ENCODE results near the gene ATP8A1.

ATP8A1 gene

GRCh38 chr4:42410446-42410845 is 246.5 kb downstream of the ATP8A1 start:
- no peak overlapping the region for H3K4me3 ChIP-seq (ENCODE audit: low read length)
- DNase-seq (ENCODE audit: low read depth) = no peak

GRCh38 chr4:42404001-42404400 is 252.9 kb downstream of the ATP8A1 start:
- no peak for DNase-seq (ENCODE audit: low read depth)
- no peak for TF ChIP-seq CTCF (conservative IDR thresholded peaks at IDR 0.05; ENCODE audit: low read length)
- H3K4me3 ChIP-seq (ENCODE audit: low read length) = no peak overlapping the region

More at GRCh38 chr4:42410446-42410845, 246.5 kb downstream of the ATP8A1 start:
- TF ChIP-seq CTCF (conservative IDR thresholded peaks at IDR 0.05; ENCODE audit: low read length) = no peak

GRCh38 chr4:42401171-42401570 is 255.7 kb downstream of the ATP8A1 start:
- DNase-seq (ENCODE audit: low read depth) = no peak
- no peak overlapping the region for H3K4me3 ChIP-seq (ENCODE audit: low read length)
- no peak for TF ChIP-seq CTCF (conservative IDR thresholded peaks at IDR 0.05; ENCODE audit: low read length)

GRCh38 chr4:42399393-42399792 is 257.5 kb downstream of the ATP8A1 start:
- no peak for DNase-seq (ENCODE audit: low read depth)
- no peak overlapping the region for H3K4me3 ChIP-seq (ENCODE audit: low read length)
- TF ChIP-seq CTCF (conservative IDR thresholded peaks at IDR 0.05; ENCODE audit: low read length) = no peak

- TF ChIP-seq CTCF (conservative IDR thresholded peaks at IDR 0.05; ENCODE audit: low read length) = no peak
- H3K4me3 ChIP-seq (ENCODE audit: low read length) = no peak overlapping the region
- DNase-seq (ENCODE audit: low read depth) = no peak
These were observed 258.0 kb downstream of the ATP8A1 start for GRCh38 chr4:42398871-42399331.

GRCh38 chr4:42398171-42398870 is 258.6 kb downstream of the ATP8A1 start:
- no peak for TF ChIP-seq CTCF (conservative IDR thresholded peaks at IDR 0.05; ENCODE audit: low read length)
- DNase-seq (ENCODE audit: low read depth) = no peak
- H3K4me3 ChIP-seq (ENCODE audit: low read length) = no peak overlapping the region

- no peak overlapping the region for H3K4me3 ChIP-seq (ENCODE audit: low read length)
- no peak for TF ChIP-seq CTCF (conservative IDR thresholded peaks at IDR 0.05; ENCODE audit: low read length)
- no peak for DNase-seq (ENCODE audit: low read depth)
These were observed 259.2 kb downstream of the ATP8A1 start for GRCh38 chr4:42397635-42398170.

All from AG10803 (cell line).